ENCODE results near the gene INPP5A. TPM values are rescaled to one million over a fixed set of nuclear protein-coding genes. Genes with fewer than 3 reads are reported as not detected.
A peak's percentile ranks its signal among the peaks of the same experiment; 100 is the strongest.

The INPP5A gene
- total and polyA plus RNA-seq, 10 donors: 11.1 to 41.3 (median 30.8) TPM

DNA sequence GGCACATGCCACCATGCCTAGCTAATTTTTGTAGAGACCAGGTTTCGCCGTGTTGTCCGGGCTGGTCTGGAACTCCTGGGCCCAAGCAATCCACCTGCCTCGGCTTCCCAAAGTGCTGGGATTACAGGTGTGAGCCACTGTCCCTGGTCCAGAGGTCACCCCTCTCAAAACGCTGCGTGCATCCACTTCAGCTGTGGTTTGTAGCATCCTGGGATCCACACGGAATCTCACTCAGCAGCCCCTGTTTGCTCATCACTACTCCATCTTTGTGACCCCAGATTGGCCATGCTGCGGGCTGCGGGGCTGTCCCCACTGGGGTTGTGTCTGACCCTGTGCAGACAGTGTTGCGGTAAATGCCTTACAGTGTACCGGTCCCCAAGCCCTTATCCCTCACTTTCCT is 3.5 kb downstream of the INPP5A start:
- intact Hi-C loops (cut with DNase I; ENCODE audit: low total_unique reads): no loop called here
- 94 to 96% (median 95%) methylated on average over 9 to 11 of the region's 11 CpGs for WGBS, 5 donors
- peak overlapping the region in 2 of 8 donors; percentile 48 to 94 for H3K27ac ChIP-seq

DNA sequence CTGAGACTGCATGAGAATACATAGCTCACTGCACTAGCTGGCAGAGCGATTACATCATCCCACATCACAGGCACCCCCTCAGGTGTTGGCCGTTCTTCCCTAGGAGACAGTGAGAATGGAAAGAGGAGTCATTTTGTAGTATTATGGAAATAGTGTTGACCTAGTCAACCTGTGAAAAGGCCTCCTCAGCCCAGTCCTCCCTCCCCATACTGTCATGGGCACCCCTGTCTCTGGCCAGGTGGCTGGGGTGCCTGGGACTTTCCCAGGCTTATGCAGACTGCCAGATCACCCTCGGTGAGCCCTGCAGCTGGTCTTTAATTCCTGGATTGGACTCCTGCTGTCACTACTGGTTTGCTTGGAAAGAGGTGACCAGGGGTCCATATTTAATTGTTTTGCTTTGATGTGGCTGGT is 4.0 kb downstream of the INPP5A start:
- intact Hi-C loops (cut with DNase I; ENCODE audit: low total_unique reads): no loop called here
- 53 to 73% (median 58%) methylated on average over 3 of the region's 3 CpGs for WGBS, 5 donors
- DNase-seq: peak; percentile 67
- no peaks in the 10 kb centered on the region for H3K27me3 ChIP-seq (replicated peaks in 1 of 7)
- H3K4me3 ChIP-seq: no peak overlapping the region
- no peaks in the 10 kb centered on the region for H3K9me3 ChIP-seq
- TF ChIP-seq POLR2A (IDR thresholded peaks at IDR 0.05) (no peak), POLR2AphosphoS5 (IDR thresholded peaks at IDR 0.05) (no peak)
- TF ChIP-seq, protein P1, sequence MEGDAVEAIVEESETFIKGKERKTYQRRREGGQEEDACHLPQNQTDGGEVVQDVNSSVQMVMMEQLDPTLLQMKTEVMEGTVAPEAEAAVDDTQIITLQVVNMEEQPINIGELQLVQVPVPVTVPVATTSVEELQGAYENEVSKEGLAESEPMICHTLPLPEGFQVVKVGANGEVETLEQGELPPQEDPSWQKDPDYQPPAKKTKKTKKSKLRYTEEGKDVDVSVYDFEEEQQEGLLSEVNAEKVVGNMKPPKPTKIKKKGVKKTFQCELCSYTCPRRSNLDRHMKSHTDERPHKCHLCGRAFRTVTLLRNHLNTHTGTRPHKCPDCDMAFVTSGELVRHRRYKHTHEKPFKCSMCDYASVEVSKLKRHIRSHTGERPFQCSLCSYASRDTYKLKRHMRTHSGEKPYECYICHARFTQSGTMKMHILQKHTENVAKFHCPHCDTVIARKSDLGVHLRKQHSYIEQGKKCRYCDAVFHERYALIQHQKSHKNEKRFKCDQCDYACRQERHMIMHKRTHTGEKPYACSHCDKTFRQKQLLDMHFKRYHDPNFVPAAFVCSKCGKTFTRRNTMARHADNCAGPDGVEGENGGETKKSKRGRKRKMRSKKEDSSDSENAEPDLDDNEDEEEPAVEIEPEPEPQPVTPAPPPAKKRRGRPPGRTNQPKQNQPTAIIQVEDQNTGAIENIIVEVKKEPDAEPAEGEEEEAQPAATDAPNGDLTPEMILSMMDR (IDR thresholded peaks at IDR 0.05 in 8 of 11, conservative IDR thresholded peaks at IDR 0.05 in 3 of 11): no peak
- peaks cover 0 to 19% (median 0%) of the 10 kb centered on the region in 6 donors for H3K36me3 ChIP-seq
- no peak overlapping the region for H3K27ac ChIP-seq
- peaks cover 56 to 89% (median 81%) of the 10 kb centered on the region in 6 donors for H3K4me1 ChIP-seq

More for the DNA sequence above, 3.5 kb downstream of the INPP5A start:
- Histone ChIP-seq H3K27me3 (replicated peaks in 1 of 7) (no peaks in the 10 kb centered on the region), H3K36me3 (peaks cover 0 to 19% (median 0%) of the 10 kb centered on the region in 6 donors), H3K4me3 (no peak overlapping the region), H3K9me3 (no peaks in the 10 kb centered on the region), H3K4me1 (peaks cover 54 to 89% (median 81%) of the 10 kb centered on the region in 6 donors)
- peak; percentile 72 for DNase-seq
- TF ChIP-seq POLR2A (IDR thresholded peaks at IDR 0.05): no peak
- TF ChIP-seq, protein P1 (IDR thresholded peaks at IDR 0.05 in 8 of 11, conservative IDR thresholded peaks at IDR 0.05 in 3 of 11): no peak
- TF ChIP-seq POLR2AphosphoS5 (IDR thresholded peaks at IDR 0.05): no peak

DNA sequence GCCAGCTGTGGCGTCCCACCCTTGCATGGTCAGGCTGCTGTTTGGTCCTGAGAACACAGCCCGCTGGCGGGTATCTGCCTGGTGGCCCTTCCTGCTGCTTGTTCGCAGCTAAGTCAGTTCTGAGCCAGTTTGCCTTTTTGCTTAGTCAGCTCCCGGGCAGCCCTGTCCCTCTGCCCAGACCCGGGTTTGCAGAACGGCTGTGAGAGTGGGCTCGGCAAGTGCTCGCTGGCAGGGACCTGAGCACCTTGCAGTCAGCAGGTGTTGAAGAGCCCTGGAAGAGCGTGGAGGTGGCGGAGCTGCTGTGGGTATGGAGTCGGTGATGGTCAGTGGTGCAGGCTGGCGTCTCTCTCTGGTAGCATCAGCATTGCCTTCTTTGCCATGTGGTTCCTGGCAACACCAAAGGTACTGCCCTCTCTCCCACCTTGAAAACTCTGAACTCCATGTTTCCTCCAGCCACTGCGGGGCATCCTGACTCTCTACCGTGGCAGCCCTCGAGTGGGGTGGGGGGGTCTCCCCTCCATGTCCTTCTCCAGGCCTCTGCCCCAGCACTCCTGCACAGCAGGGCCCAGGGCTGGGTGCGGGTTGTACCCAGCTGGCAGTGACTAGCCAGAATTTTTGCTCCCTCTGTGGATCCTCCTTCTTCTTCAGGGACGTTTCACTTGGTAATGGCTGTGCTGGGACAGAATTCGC is 4.6 kb downstream of the INPP5A start:
- TF ChIP-seq POLR2A (IDR thresholded peaks at IDR 0.05) (no peak), POLR2AphosphoS5 (IDR thresholded peaks at IDR 0.05) (peak in 1 of 3 donors; percentile 24)
- WGBS, 5 donors: 71 to 80% (median 75%) methylated on average over 10 to 19 of the region's 19 CpGs
- no peak overlapping the region for H3K4me3 ChIP-seq
- peaks cover 0 to 19% (median 0%) of the 10 kb centered on the region in 6 donors for H3K36me3 ChIP-seq
- intact Hi-C loops (cut with DNase I; ENCODE audit: low total_unique reads): no loop called here
- H3K27me3 ChIP-seq (replicated peaks in 1 of 7): no peaks in the 10 kb centered on the region
- DNase-seq: peak; percentile 72
- H3K9me3 ChIP-seq: no peaks in the 10 kb centered on the region
- no peak overlapping the region for H3K27ac ChIP-seq
- H3K4me1 ChIP-seq: peaks cover 62 to 92% (median 86%) of the 10 kb centered on the region in 6 donors

DNA sequence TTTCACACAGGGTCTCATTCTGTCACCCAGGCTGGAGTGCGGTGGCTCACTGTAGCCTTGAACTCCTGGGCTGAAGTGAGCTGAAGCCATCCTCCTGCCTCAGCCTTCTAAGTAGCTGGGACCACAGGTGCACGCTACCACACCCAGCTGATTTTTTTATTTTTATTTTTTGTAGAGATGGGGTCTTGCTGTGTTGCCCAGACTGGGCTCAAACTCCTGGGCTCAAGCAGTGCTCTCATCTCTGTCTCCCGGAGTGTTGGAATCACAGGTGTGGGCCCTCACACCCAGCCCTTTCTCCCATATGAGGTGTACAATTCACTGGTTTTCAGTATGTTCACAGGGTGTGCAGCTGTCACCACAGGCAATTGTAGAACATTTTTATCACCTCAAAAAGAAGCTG is 5.2 kb downstream of the INPP5A start:
- 86 to 98% (median 91%) methylated on average over 3 of the region's 3 CpGs for WGBS, 5 donors
- no peaks in the 10 kb centered on the region for H3K27me3 ChIP-seq (replicated peaks in 1 of 7)
- TF ChIP-seq POLR2AphosphoS5 (IDR thresholded peaks at IDR 0.05) (no peak), POLR2A (IDR thresholded peaks at IDR 0.05) (no peak)
- TF ChIP-seq, protein P1 (IDR thresholded peaks at IDR 0.05 in 8 of 11, conservative IDR thresholded peaks at IDR 0.05 in 3 of 11): no peak
- DNase-seq: peak; percentile 23
- peaks cover 0 to 19% (median 0%) of the 10 kb centered on the region in 6 donors for H3K36me3 ChIP-seq
- no peak overlapping the region for H3K27ac ChIP-seq
- H3K4me1 ChIP-seq: peaks cover 64 to 98% (median 90%) of the 10 kb centered on the region in 6 donors
- no peaks in the 10 kb centered on the region for H3K9me3 ChIP-seq
- no peak overlapping the region for H3K4me3 ChIP-seq
- intact Hi-C loops (cut with DNase I; ENCODE audit: low total_unique reads): no loop called here
